Measurements from ENCODE around the gene SPAST. TPM values are rescaled to one million over a fixed set of nuclear protein-coding genes. Genes with fewer than 3 reads are reported as not detected.
"Not testable (repeated sequence)": the region's sequence is repeated elsewhere in the genome, so short reads cannot be mapped to it uniquely, and the experiment has no call there.

Gene SPAST
- total RNA-seq, 1 donor from 2014 or later = 23.9 TPM

GRCh38 chr2:32051836-32052439, 11.4 kb upstream of the SPAST start:
- TF ChIP-seq CTCF (IDR thresholded peaks at IDR 0.05; ENCODE audit: insufficient read depth, low read length, poor library complexity, severe bottlenecking) = no peak
- Histone ChIP-seq H3K4me3 (ENCODE audit: low read depth, low read length) (no peak overlapping the region), H3K36me3 (ENCODE audit: control insufficient read depth, insufficient read depth, low read length) (no peaks in the 10 kb centered on the region), H3K27me3 (ENCODE audit: control insufficient read depth, insufficient read depth, low read length) (no peaks in the 10 kb centered on the region)
- no peak for DNase-seq (ENCODE audit: low read depth)

GRCh38 chr2:32054583-32054982, 8.8 kb upstream of the SPAST start:
- H3K36me3 ChIP-seq (ENCODE audit: control insufficient read depth, insufficient read depth, low read length); DNase-seq (ENCODE audit: low read depth); H3K27me3 ChIP-seq (ENCODE audit: control insufficient read depth, insufficient read depth, low read length); H3K4me3 ChIP-seq (ENCODE audit: low read depth, low read length): not testable (repeated sequence)

GRCh38 chr2:32058130-32058529, 5.2 kb upstream of the SPAST start:
- H3K4me3 ChIP-seq (ENCODE audit: low read depth, low read length) = no peak overlapping the region
- no peak for DNase-seq (ENCODE audit: low read depth)
- H3K27me3 ChIP-seq (ENCODE audit: control insufficient read depth, insufficient read depth, low read length) = no peaks in the 10 kb centered on the region
- no peaks in the 10 kb centered on the region for H3K36me3 ChIP-seq (ENCODE audit: control insufficient read depth, insufficient read depth, low read length)
- TF ChIP-seq CTCF (IDR thresholded peaks at IDR 0.05; ENCODE audit: insufficient read depth, low read length, poor library complexity, severe bottlenecking) = no peak

GRCh38 chr2:32060266-32060665, 3.1 kb upstream of the SPAST start:
- Histone ChIP-seq H3K36me3 (ENCODE audit: control insufficient read depth, insufficient read depth, low read length) (no peaks in the 10 kb centered on the region), H3K4me3 (ENCODE audit: low read depth, low read length) (no peak overlapping the region), H3K27me3 (ENCODE audit: control insufficient read depth, insufficient read depth, low read length) (no peaks in the 10 kb centered on the region)
- no peak for TF ChIP-seq CTCF (IDR thresholded peaks at IDR 0.05; ENCODE audit: insufficient read depth, low read length, poor library complexity, severe bottlenecking)
- no peak for DNase-seq (ENCODE audit: low read depth)

- DNase-seq (ENCODE audit: low read depth) = no peak
- H3K4me3 ChIP-seq (ENCODE audit: low read depth, low read length) = no peak overlapping the region
- TF ChIP-seq CTCF (IDR thresholded peaks at IDR 0.05; ENCODE audit: insufficient read depth, low read length, poor library complexity, severe bottlenecking) = no peak
- H3K27me3 ChIP-seq (ENCODE audit: control insufficient read depth, insufficient read depth, low read length) = no peaks in the 10 kb centered on the region
- no peaks in the 10 kb centered on the region for H3K36me3 ChIP-seq (ENCODE audit: control insufficient read depth, insufficient read depth, low read length)
Measured at GRCh38 chr2:32061430-32061829, 1.9 kb upstream of the SPAST start.

- TF ChIP-seq CTCF (IDR thresholded peaks at IDR 0.05; ENCODE audit: insufficient read depth, low read length, poor library complexity, severe bottlenecking) = no peak
- DNase-seq (ENCODE audit: low read depth) = no peak
- no peaks in the 10 kb centered on the region for H3K27me3 ChIP-seq (ENCODE audit: control insufficient read depth, insufficient read depth, low read length)
- H3K4me3 ChIP-seq (ENCODE audit: low read depth, low read length) = peak overlapping the region; percentile 72
- no peaks in the 10 kb centered on the region for H3K36me3 ChIP-seq (ENCODE audit: control insufficient read depth, insufficient read depth, low read length)
Measured at GRCh38 chr2:32061973-32062861, 1.1 kb upstream of the SPAST start.
